H9 (cell line): ENCODE measurements around the gene ANKRD11. TPM values are rescaled to one million over a fixed set of nuclear protein-coding genes. Genes with fewer than 3 reads are reported as not detected.

ENCODE experiments used
- DNase-seq: peaks from one replicate; pipeline ENCODE4 v3.0.0-alpha.2; 2017
- H2AFZ ChIP-seq: one replicate; pipeline ENCODE4 v1.6.1; 2013; ENCODE audit warnings: mild to moderate bottlenecking, low read length, control low read depth, moderate library complexity
- H2AK5ac ChIP-seq: 2 replicates; pipeline ENCODE4 v1.6.1; 2013; ENCODE audit warnings: low read length, control low read depth, mixed read lengths; ENCODE audit not compliant: insufficient read length
- H2BK120ac ChIP-seq: one replicate; pipeline ENCODE4 v1.6.1; 2013; ENCODE audit warnings: low read depth, mild to moderate bottlenecking, low read length, control low read depth, inconsistent platforms; ENCODE audit not compliant: poor library complexity, severe bottlenecking
- H2BK12ac ChIP-seq: 2 replicates; pipeline ENCODE4 v1.6.1; 2013; ENCODE audit warnings: low read length, control low read depth, mixed read lengths, low read depth; ENCODE audit not compliant: insufficient read length
- H2BK15ac ChIP-seq: 2 replicates; pipeline ENCODE4 v1.6.1; 2013; ENCODE audit warnings: low read depth, low read length, control low read depth
- H2BK20ac ChIP-seq: one replicate; pipeline ENCODE4 v1.6.1; 2013; ENCODE audit warnings: low read depth, mild to moderate bottlenecking, low read length, control low read depth, inconsistent platforms; ENCODE audit not compliant: poor library complexity, severe bottlenecking
- H2BK5ac ChIP-seq: 2 replicates; pipeline ENCODE4 v1.6.1; 2013; ENCODE audit warnings: low read length, control low read depth, mixed read lengths; ENCODE audit not compliant: insufficient read length
- H3K14ac ChIP-seq: 2 replicates; pipeline ENCODE4 v1.6.1; 2013; ENCODE audit warnings: low read length, control low read depth; ENCODE audit not compliant: insufficient read depth
- H3K18ac ChIP-seq: 2 replicates; pipeline ENCODE4 v1.6.1; 2013; ENCODE audit warnings: low read depth, mild to moderate bottlenecking, mixed read lengths, low read length, control low read depth; ENCODE audit not compliant: insufficient read length
- H3K23ac ChIP-seq: 2 replicates; pipeline ENCODE4 v1.6.1; 2013; ENCODE audit warnings: low read length, control low read depth, mixed read lengths, low read depth; ENCODE audit not compliant: insufficient read length
- H3K23me2 ChIP-seq: 2 replicates; pipeline ENCODE4 v1.6.1; 2013; ENCODE audit warnings: low read depth, mild to moderate bottlenecking, mixed read lengths, low read length, control low read depth; ENCODE audit not compliant: insufficient read length, poor library complexity, severe bottlenecking
- H3K27ac ChIP-seq: 2 replicates; pipeline ENCODE4 v1.5.1; 2013; ENCODE audit warnings: low read length, control low read depth, mixed read lengths, low read depth; ENCODE audit not compliant: insufficient read length
- H3K27me3 ChIP-seq: 2 replicates; pipeline ENCODE4 v1.6.1; 2013; ENCODE audit warnings: low read length, control low read depth, inconsistent platforms; ENCODE audit not compliant: insufficient read depth
- H3K4ac ChIP-seq: 2 replicates; pipeline ENCODE4 v1.6.1; 2013; ENCODE audit warnings: low read depth, mild to moderate bottlenecking, control low read depth, inconsistent platforms, low read length, moderate library complexity
- H3K4me1 ChIP-seq: 2 replicates; pipeline ENCODE4 v1.6.1; 2013; ENCODE audit warnings: low read length, control low read depth, inconsistent platforms; ENCODE audit not compliant: insufficient read depth
- H3K4me2 ChIP-seq: 2 replicates; pipeline ENCODE4 v1.6.1; 2013; ENCODE audit warnings: low read length, control low read depth, mixed read lengths; ENCODE audit not compliant: insufficient read length, insufficient read depth
- H3K56ac ChIP-seq: 2 replicates; pipeline ENCODE4 v1.6.1; 2013; ENCODE audit warnings: low read depth, mild to moderate bottlenecking, mixed read lengths, low read length, control low read depth; ENCODE audit not compliant: insufficient read length
- H3K79me1 ChIP-seq: 2 replicates; pipeline ENCODE4 v1.6.1; 2013; ENCODE audit warnings: low read depth, mild to moderate bottlenecking, moderate library complexity, low read length, control low read depth, inconsistent platforms; ENCODE audit not compliant: insufficient read depth, poor library complexity, severe bottlenecking
- H3K79me2 ChIP-seq: 2 replicates; pipeline ENCODE4 v1.6.1; 2013; ENCODE audit warnings: low read length, control low read depth, inconsistent platforms; ENCODE audit not compliant: insufficient read depth
- H3K9ac ChIP-seq: 2 replicates; pipeline ENCODE4 v1.6.1; 2013; ENCODE audit warnings: low read length, control low read depth, mixed read lengths; ENCODE audit not compliant: insufficient read length; ENCODE audit errors: extremely low read depth
- H3K9me3 ChIP-seq: one replicate; pipeline ENCODE4 v1.6.1; 2013; ENCODE audit warnings: low read depth, low read length, inconsistent platforms; ENCODE audit not compliant: control insufficient read depth
- H3T11ph ChIP-seq: one replicate; pipeline ENCODE4 v1.6.1; 2013; ENCODE audit warnings: mild to moderate bottlenecking, low read length, control low read depth, inconsistent platforms
- H4K20me1 ChIP-seq: one replicate; pipeline ENCODE4 v1.6.1; 2013; ENCODE audit not compliant: control insufficient read depth, insufficient read length, insufficient read depth
- H4K5ac ChIP-seq: 2 replicates; pipeline ENCODE4 v1.6.1; 2013; ENCODE audit warnings: low read depth, mild to moderate bottlenecking, mixed read lengths, low read length, control low read depth; ENCODE audit not compliant: insufficient read length
- H4K8ac ChIP-seq: replicated peaks from 2 replicates; pipeline ENCODE4 v1.6.1; 2013; ENCODE audit warnings: low read length, control low read depth, mixed read lengths, low read depth; ENCODE audit not compliant: insufficient read length
- H4K91ac ChIP-seq: 2 replicates; pipeline ENCODE4 v1.6.1; 2013; ENCODE audit warnings: low read depth, mild to moderate bottlenecking, moderate library complexity, mixed read lengths, low read length, control low read depth; ENCODE audit not compliant: insufficient read length
- H3K27ac Mint-ChIP-seq, 3 experiments: 2 replicates in 2 of 3; 3 replicates in 1 of 3; pipeline ENCODE4 v1.8.0; 2020 to 2021; ENCODE audit warnings: mixed read lengths in 3 of 3, mild to moderate bottlenecking in 1 of 3, moderate library complexity in 1 of 3
- H3K27me3 Mint-ChIP-seq: 2 replicates; pipeline ENCODE4 v1.8.0; 2021; ENCODE audit warnings: low read depth, mild to moderate bottlenecking, moderate library complexity, mixed read lengths
- H3K36me3 Mint-ChIP-seq, 3 experiments: 2 replicates in 2 of 3; 3 replicates in 1 of 3; pipeline ENCODE4 v1.8.0; 2020 to 2021; ENCODE audit warnings: low read depth in 3 of 3, mixed read lengths in 3 of 3; ENCODE audit not compliant: insufficient read depth in 1 of 3
- H3K4me1 Mint-ChIP-seq, 2 experiments: 2 replicates each; pipeline ENCODE4 v1.8.0; 2020; ENCODE audit warnings: mixed read lengths in 2 of 2
- H3K4me3 Mint-ChIP-seq, 2 experiments: 2 replicates in 1 of 2; 3 replicates in 1 of 2; pipeline ENCODE4 v1.8.0; 2020 to 2021; ENCODE audit warnings: mild to moderate bottlenecking in 2 of 2, mixed read lengths in 2 of 2, moderate library complexity in 1 of 2
- H3K9me3 Mint-ChIP-seq, 2 experiments: 2 replicates in 1 of 2; 3 replicates in 1 of 2; pipeline ENCODE4 v1.8.0; 2020; ENCODE audit warnings: mild to moderate bottlenecking in 2 of 2, mixed read lengths in 2 of 2, moderate library complexity in 1 of 2
- CTCF ChIP-seq: fragments of 200-600 bp; sonication (generic); conservative IDR thresholded peaks from 3 replicates; pipeline ENCODE4 v1.8.0; 2021; ENCODE audit warnings: antibody characterized with exemption, mild to moderate bottlenecking
- WGBS: extraction: QIAGEN DNeasy Blood & Tissue Kit; methylation state at CpG from one replicate; pipeline ENCODE4 v1.1.7; 2013; ENCODE audit warnings: missing lambda C conversion rate, low lambda C conversion rate, mixed read lengths; ENCODE audit not compliant: insufficient read length; ENCODE audit errors: extremely low coverage; 5-methylcytosine and 5-hydroxymethylcytosine counted together
- total RNA-seq: library from RNA; stranded (reverse); gene quantifications from 2 replicates; pipeline ENCODE4 v1.2.1, GENCODE V29; 2021

The ANKRD11 gene
- total RNA-seq, 1 experiment from 2014 or later: 181 TPM

- H4K5ac ChIP-seq: no peak overlapping the region
- no peak overlapping the region for H4K8ac ChIP-seq
- H3K14ac ChIP-seq: no peak overlapping the region; the same call in 1 of the 2 replicates
- H2AK5ac ChIP-seq: no peak overlapping the region
- no peak overlapping the region for H2BK120ac ChIP-seq
- H2BK5ac ChIP-seq: no peak overlapping the region
- H3K23me2 ChIP-seq: no peaks in the 10 kb centered on the region
- no CpG with 5 or more reads among the region's 65 CpGs for WGBS
- H3K4me1 Mint-ChIP-seq: no peaks in the 10 kb centered on the region
- no peak overlapping the region for H3T11ph ChIP-seq
- no peak overlapping the region for H3K23ac ChIP-seq
- H3K4me2 ChIP-seq: no peak overlapping the region
- no peak overlapping the region for H3K18ac ChIP-seq
- no peaks in the 10 kb centered on the region for H3K4me1 ChIP-seq
- H3K9me3 ChIP-seq: no peaks in the 10 kb centered on the region
- no peak overlapping the region for H2BK12ac ChIP-seq
- H3K79me2 ChIP-seq: no peaks in the 10 kb centered on the region; the same call in 1 of the 2 replicates
- no peak overlapping the region for H3K27ac Mint-ChIP-seq
- no peaks in the 10 kb centered on the region for H3K9me3 Mint-ChIP-seq
- peaks cover 3% of the 10 kb centered on the region for H3K79me1 ChIP-seq
- H4K91ac ChIP-seq: no peak overlapping the region
- no peak overlapping the region for H3K56ac ChIP-seq
- H2AFZ ChIP-seq: no peak overlapping the region
- H2BK20ac ChIP-seq: no peak overlapping the region
- peaks cover 16 to 43% (median 43%) of the 10 kb centered on the region in 3 experiments for H3K36me3 Mint-ChIP-seq
- no peak for TF ChIP-seq CTCF
- no peaks in the 10 kb centered on the region for H4K20me1 ChIP-seq
- no peaks in the 10 kb centered on the region for H3K27me3 ChIP-seq
- H3K27ac ChIP-seq: no peak overlapping the region
- no peak overlapping the region for H2BK15ac ChIP-seq
- no peak for DNase-seq
- H3K9ac ChIP-seq: no peak overlapping the region
- no peak overlapping the region for H3K4ac ChIP-seq
- H3K27me3 Mint-ChIP-seq: no peaks in the 10 kb centered on the region
- no peak overlapping the region for H3K4me3 Mint-ChIP-seq
Observed at GRCh38 chr16:89279666-89280481, 210.5 kb downstream of the ANKRD11 start.
